ENCODE results near the gene ACSF2. TPM values are rescaled to one million over a fixed set of nuclear protein-coding genes. Genes with fewer than 3 reads are reported as not detected.

Gene ACSF2
- total and polyA plus RNA-seq, 2 of the 13 experiments (the other 11 are each of a cell fraction or from before 2014, with no cell fraction given) = 87.3 to 109 TPM

DNA sequence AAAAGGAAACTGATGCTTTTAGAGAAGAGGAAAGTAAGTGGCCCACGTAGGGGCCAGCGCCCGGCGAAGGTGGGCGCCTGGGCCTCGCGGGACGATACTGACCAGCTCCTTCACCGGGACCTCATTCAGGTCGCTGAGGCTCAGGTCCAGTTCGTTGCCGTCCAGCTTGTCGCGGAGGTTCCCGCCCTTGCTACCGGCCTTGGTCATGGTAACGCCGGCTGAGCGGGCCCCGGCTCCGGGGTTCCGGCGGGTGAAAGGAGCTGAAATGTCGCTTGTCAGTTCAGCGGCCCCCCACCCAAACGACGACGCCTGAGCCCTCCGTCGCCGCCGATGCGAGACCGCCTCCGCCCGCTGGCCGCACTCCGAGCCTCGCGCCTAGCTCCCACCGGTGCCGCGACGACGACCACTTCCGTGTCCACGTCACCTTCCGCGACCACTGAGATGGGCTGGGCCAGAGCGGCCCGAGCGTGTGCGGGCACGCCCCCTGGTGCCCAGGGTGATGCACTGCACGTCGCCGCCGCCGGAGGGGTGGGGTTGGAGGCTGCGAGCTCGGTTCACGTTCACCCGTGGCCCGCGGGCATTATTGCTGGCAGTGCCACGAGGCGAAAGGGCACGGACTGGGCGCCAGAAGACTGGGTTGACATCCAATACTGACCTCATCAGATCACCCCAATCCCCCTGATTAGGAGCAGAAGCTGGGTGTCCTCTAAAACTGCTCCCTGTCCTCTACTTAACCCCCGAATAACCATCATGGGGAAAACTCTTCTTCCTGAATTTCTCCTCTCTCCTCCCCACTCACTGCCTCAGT is 28.7 kb upstream of the ACSF2 start, which contains the start of gene LRRC59 (continued):
- TF ChIP-seq HNF1B (CRISPR knock-in tag; IDR thresholded peaks at IDR 0.05) = peak; percentile 99
- TF ChIP-seq ZSCAN22 (CRISPR knock-in tag; IDR thresholded peaks at IDR 0.05) = no peak
- peak; percentile 93 for TF ChIP-seq ZNF781 (CRISPR knock-in tag; IDR thresholded peaks at IDR 0.05; ENCODE audit: borderline replicate concordance, not compliant biosample characterization)
- TF ChIP-seq HINFP (CRISPR knock-in tag; IDR thresholded peaks at IDR 0.05; ENCODE audit: low read depth) = peak; percentile 94
- TF ChIP-seq XBP1 (CRISPR knock-in tag; IDR thresholded peaks at IDR 0.05) = peak; percentile 97
- peak; percentile 46; the same call in 1 of the 2 replicates for TF ChIP-seq ATF7 (IDR thresholded peaks at IDR 0.05)
- peak; percentile 97 for TF ChIP-seq ATF7 (CRISPR knock-in tag; IDR thresholded peaks at IDR 0.05)
- TF ChIP-seq NFE2L1 (CRISPR knock-in tag; IDR thresholded peaks at IDR 0.05; ENCODE audit: borderline replicate concordance) = peak; percentile 82; the same call in 1 of the 2 replicates
- TF ChIP-seq HNRNPL (IDR thresholded peaks at IDR 0.05; ENCODE audit: low read depth, low read length) = peak; percentile 87
- TF ChIP-seq ZNF644 (CRISPR knock-in tag; IDR thresholded peaks at IDR 0.05; ENCODE audit: low read depth) = peak; percentile 39; the same call in 1 of the 2 replicates
- TF ChIP-seq, protein P1, sequence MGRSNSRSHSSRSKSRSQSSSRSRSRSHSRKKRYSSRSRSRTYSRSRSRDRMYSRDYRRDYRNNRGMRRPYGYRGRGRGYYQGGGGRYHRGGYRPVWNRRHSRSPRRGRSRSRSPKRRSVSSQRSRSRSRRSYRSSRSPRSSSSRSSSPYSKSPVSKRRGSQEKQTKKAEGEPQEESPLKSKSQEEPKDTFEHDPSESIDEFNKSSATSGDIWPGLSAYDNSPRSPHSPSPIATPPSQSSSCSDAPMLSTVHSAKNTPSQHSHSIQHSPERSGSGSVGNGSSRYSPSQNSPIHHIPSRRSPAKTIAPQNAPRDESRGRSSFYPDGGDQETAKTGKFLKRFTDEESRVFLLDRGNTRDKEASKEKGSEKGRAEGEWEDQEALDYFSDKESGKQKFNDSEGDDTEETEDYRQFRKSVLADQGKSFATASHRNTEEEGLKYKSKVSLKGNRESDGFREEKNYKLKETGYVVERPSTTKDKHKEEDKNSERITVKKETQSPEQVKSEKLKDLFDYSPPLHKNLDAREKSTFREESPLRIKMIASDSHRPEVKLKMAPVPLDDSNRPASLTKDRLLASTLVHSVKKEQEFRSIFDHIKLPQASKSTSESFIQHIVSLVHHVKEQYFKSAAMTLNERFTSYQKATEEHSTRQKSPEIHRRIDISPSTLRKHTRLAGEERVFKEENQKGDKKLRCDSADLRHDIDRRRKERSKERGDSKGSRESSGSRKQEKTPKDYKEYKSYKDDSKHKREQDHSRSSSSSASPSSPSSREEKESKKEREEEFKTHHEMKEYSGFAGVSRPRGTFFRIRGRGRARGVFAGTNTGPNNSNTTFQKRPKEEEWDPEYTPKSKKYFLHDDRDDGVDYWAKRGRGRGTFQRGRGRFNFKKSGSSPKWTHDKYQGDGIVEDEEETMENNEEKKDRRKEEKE (IDR thresholded peaks at IDR 0.05) = no peak
- peak; percentile 96 for TF ChIP-seq TSC22D2 (CRISPR knock-in tag; IDR thresholded peaks at IDR 0.05; ENCODE audit: borderline replicate concordance)
- TF ChIP-seq, protein P2, sequence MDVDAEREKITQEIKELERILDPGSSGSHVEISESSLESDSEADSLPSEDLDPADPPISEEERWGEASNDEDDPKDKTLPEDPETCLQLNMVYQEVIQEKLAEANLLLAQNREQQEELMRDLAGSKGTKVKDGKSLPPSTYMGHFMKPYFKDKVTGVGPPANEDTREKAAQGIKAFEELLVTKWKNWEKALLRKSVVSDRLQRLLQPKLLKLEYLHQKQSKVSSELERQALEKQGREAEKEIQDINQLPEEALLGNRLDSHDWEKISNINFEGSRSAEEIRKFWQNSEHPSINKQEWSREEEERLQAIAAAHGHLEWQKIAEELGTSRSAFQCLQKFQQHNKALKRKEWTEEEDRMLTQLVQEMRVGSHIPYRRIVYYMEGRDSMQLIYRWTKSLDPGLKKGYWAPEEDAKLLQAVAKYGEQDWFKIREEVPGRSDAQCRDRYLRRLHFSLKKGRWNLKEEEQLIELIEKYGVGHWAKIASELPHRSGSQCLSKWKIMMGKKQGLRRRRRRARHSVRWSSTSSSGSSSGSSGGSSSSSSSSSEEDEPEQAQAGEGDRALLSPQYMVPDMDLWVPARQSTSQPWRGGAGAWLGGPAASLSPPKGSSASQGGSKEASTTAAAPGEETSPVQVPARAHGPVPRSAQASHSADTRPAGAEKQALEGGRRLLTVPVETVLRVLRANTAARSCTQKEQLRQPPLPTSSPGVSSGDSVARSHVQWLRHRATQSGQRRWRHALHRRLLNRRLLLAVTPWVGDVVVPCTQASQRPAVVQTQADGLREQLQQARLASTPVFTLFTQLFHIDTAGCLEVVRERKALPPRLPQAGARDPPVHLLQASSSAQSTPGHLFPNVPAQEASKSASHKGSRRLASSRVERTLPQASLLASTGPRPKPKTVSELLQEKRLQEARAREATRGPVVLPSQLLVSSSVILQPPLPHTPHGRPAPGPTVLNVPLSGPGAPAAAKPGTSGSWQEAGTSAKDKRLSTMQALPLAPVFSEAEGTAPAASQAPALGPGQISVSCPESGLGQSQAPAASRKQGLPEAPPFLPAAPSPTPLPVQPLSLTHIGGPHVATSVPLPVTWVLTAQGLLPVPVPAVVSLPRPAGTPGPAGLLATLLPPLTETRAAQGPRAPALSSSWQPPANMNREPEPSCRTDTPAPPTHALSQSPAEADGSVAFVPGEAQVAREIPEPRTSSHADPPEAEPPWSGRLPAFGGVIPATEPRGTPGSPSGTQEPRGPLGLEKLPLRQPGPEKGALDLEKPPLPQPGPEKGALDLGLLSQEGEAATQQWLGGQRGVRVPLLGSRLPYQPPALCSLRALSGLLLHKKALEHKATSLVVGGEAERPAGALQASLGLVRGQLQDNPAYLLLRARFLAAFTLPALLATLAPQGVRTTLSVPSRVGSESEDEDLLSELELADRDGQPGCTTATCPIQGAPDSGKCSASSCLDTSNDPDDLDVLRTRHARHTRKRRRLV (CRISPR knock-in tag; IDR thresholded peaks at IDR 0.05) = peak; percentile 46; the same call in 1 of the 2 replicates
- no peak for TF ChIP-seq ZFP37 (CRISPR knock-in tag; IDR thresholded peaks at IDR 0.05; ENCODE audit: borderline replicate concordance)
- TF ChIP-seq FOXO1 (CRISPR knock-in tag; IDR thresholded peaks at IDR 0.05) = peak; percentile 96
- peak; percentile 99 for TF ChIP-seq KDM4B (CRISPR knock-in tag; IDR thresholded peaks at IDR 0.05)
- TF ChIP-seq HOXD1 (CRISPR knock-in tag; IDR thresholded peaks at IDR 0.05) = peak; percentile 81
- peak; percentile 80; the same call in 1 of the 2 replicates for TF ChIP-seq KLF12 (CRISPR knock-in tag; IDR thresholded peaks at IDR 0.05; ENCODE audit: borderline replicate concordance)
- TF ChIP-seq ELF1 (CRISPR knock-in tag; IDR thresholded peaks at IDR 0.05) = peak; percentile 100

Data from HepG2 (cell line).